Fibroblast of lung (primary cell): ENCODE data around the gene SENP7.

Experiments used
- EZH2 ChIP-seq: IDR thresholded peaks from 2 replicates; pipeline ENCODE4 v1.5.1; 2012; ENCODE audit warnings: low read length, control low read depth, mild to moderate bottlenecking; ENCODE audit errors: missing control alignments
- TF ChIP-seq, protein P1 (sequence below), 2 donors: IDR thresholded peaks in 1 of 2; conservative IDR thresholded peaks in 1 of 2; 1 replicate in 1 of 2; 2 replicates in 1 of 2; pipeline ENCODE4 v1.5.1; 2011 to 2012; ENCODE audit warnings: low read length in 2 of 2, control low read depth in 1 of 2, inconsistent platforms in 1 of 2, low read depth in 1 of 2, mild to moderate bottlenecking in 1 of 2

DNA sequence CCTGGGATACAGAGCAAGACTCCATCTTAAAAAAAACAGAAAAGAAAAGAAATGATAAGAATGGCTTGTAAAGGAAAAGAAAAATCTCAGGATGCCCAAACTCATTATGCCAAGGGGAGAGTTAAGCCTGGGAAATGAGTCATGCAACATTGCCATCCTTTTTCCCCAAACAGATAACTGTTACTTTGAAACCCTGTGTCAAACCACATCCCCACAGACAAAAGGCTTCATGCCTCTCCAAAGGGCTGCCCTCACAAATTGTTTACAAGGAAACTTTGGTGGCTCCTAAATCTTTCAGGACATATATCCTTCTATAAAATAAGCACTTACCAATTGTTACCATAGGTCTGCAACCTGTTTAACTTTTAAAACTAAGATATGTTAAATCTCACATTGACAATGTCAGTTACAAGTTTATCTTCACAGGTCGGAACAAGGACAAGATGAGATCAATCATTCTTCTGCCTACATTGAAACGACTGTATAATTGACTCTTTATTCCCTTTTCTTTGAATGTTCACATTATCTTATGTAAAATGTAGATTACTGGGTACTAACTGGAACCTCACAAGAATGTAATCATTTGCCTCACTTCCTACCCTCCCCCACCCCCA, 18.6 kb upstream of the SENP7 start:
- TF ChIP-seq, protein P1, sequence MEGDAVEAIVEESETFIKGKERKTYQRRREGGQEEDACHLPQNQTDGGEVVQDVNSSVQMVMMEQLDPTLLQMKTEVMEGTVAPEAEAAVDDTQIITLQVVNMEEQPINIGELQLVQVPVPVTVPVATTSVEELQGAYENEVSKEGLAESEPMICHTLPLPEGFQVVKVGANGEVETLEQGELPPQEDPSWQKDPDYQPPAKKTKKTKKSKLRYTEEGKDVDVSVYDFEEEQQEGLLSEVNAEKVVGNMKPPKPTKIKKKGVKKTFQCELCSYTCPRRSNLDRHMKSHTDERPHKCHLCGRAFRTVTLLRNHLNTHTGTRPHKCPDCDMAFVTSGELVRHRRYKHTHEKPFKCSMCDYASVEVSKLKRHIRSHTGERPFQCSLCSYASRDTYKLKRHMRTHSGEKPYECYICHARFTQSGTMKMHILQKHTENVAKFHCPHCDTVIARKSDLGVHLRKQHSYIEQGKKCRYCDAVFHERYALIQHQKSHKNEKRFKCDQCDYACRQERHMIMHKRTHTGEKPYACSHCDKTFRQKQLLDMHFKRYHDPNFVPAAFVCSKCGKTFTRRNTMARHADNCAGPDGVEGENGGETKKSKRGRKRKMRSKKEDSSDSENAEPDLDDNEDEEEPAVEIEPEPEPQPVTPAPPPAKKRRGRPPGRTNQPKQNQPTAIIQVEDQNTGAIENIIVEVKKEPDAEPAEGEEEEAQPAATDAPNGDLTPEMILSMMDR (conservative IDR thresholded peaks at IDR 0.05 in 1 of 2, IDR thresholded peaks at IDR 0.05 in 1 of 2; ENCODE audit: low read depth in 1 of 2, low read length in 2 of 2) = no peak
- no peak for TF ChIP-seq EZH2
